Peyer's patch (tissue), 4 donors: ENCODE measurements around the gene PROK2.

Source experiments
- POLR2A ChIP-seq, 2 donors: fragments of 450-650 bp; IDR thresholded peaks; one replicate each; pipeline ENCODE4 v1.5.1; 2017; ENCODE audit warnings: antibody characterized with exemption in 2 of 2, mild to moderate bottlenecking in 2 of 2, moderate library complexity in 2 of 2
- TF ChIP-seq, protein P1 (sequence below), 6 experiments: fragments of 450-650 bp in 4 of 6; fragments of 200-600 bp in 2 of 6; sonication (generic) in 1 of 6; IDR thresholded peaks; one replicate each; pipeline ENCODE4 v1.5.1; 2017 to 2019; ENCODE audit warnings: antibody characterized with exemption in 6 of 6, mild to moderate bottlenecking in 3 of 6, moderate library complexity in 1 of 6

DNA sequence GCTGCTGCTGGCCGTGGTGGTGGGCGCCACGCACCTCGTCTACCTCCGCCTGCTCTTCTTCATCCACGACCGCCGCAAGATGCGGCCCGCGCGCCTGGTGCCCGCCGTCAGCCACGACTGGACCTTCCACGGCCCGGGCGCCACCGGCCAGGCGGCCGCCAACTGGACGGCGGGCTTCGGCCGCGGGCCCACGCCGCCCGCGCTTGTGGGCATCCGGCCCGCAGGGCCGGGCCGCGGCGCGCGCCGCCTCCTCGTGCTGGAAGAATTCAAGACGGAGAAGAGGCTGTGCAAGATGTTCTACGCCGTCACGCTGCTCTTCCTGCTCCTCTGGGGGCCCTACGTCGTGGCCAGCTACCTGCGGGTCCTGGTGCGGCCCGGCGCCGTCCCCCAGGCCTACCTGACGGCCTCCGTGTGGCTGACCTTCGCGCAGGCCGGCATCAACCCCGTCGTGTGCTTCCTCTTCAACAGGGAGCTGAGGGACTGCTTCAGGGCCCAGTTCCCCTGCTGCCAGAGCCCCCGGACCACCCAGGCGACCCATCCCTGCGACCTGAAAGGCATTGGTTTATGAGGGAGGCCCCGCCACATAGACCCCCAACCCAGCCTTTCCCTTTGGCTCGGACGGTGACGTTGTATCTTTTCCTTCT, 30.2 kb downstream of the PROK2 start:
- TF ChIP-seq, protein P1, sequence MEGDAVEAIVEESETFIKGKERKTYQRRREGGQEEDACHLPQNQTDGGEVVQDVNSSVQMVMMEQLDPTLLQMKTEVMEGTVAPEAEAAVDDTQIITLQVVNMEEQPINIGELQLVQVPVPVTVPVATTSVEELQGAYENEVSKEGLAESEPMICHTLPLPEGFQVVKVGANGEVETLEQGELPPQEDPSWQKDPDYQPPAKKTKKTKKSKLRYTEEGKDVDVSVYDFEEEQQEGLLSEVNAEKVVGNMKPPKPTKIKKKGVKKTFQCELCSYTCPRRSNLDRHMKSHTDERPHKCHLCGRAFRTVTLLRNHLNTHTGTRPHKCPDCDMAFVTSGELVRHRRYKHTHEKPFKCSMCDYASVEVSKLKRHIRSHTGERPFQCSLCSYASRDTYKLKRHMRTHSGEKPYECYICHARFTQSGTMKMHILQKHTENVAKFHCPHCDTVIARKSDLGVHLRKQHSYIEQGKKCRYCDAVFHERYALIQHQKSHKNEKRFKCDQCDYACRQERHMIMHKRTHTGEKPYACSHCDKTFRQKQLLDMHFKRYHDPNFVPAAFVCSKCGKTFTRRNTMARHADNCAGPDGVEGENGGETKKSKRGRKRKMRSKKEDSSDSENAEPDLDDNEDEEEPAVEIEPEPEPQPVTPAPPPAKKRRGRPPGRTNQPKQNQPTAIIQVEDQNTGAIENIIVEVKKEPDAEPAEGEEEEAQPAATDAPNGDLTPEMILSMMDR (IDR thresholded peaks at IDR 0.05) = no peak
- TF ChIP-seq POLR2A (IDR thresholded peaks at IDR 0.05) = no peak
